ENCODE data around the gene TRABD2B.

The TRABD2B gene

GRCh38 chr1:47903723-47904122, 93.5 kb downstream of the TRABD2B start:
- TF ChIP-seq TAF1 (IDR thresholded peaks at IDR 0.05; ENCODE audit: borderline replicate concordance, insufficient read depth, low read length) (no peak), POLR2AphosphoS5 (IDR thresholded peaks at IDR 0.05; ENCODE audit: low read depth, low read length) (no peak), REST (IDR thresholded peaks at IDR 0.05; ENCODE audit: insufficient read depth in 1 of 2, low read depth in 2 of 2, low read length in 2 of 2) (no peak), SIN3A (IDR thresholded peaks at IDR 0.05; ENCODE audit: borderline replicate concordance, insufficient read depth, low read length) (no peak), FOXP2 (optimal IDR thresholded peaks at IDR 0.05; ENCODE audit: borderline replicate concordance, extremely low read depth, extremely low read length, insufficient read depth) (no peak)

- TF ChIP-seq TAF1 (IDR thresholded peaks at IDR 0.05; ENCODE audit: borderline replicate concordance, insufficient read depth, low read length), result no peak
- no peak for TF ChIP-seq SIN3A (IDR thresholded peaks at IDR 0.05; ENCODE audit: borderline replicate concordance, insufficient read depth, low read length)
- no peak for TF ChIP-seq REST (IDR thresholded peaks at IDR 0.05; ENCODE audit: insufficient read depth in 1 of 2, low read depth in 2 of 2, low read length in 2 of 2)
- TF ChIP-seq FOXP2 (optimal IDR thresholded peaks at IDR 0.05; ENCODE audit: borderline replicate concordance, extremely low read depth, extremely low read length, insufficient read depth), result no peak
- no peak for TF ChIP-seq POLR2AphosphoS5 (IDR thresholded peaks at IDR 0.05; ENCODE audit: low read depth, low read length)
Measured at GRCh38 chr1:47901001-47901575, 96.1 kb downstream of the TRABD2B start.

GRCh38 chr1:47898133-47898845, 98.9 kb downstream of the TRABD2B start:
- TF ChIP-seq POLR2AphosphoS5 (IDR thresholded peaks at IDR 0.05; ENCODE audit: low read depth, low read length) (no peak), SIN3A (IDR thresholded peaks at IDR 0.05; ENCODE audit: borderline replicate concordance, insufficient read depth, low read length) (no peak), FOXP2 (optimal IDR thresholded peaks at IDR 0.05; ENCODE audit: borderline replicate concordance, extremely low read depth, extremely low read length, insufficient read depth) (no peak), REST (IDR thresholded peaks at IDR 0.05; ENCODE audit: insufficient read depth in 1 of 2, low read depth in 2 of 2, low read length in 2 of 2) (no peak), TAF1 (IDR thresholded peaks at IDR 0.05; ENCODE audit: borderline replicate concordance, insufficient read depth, low read length) (no peak)

- TF ChIP-seq REST (IDR thresholded peaks at IDR 0.05; ENCODE audit: insufficient read depth in 1 of 2, low read depth in 2 of 2, low read length in 2 of 2), result no peak
- TF ChIP-seq TAF1 (IDR thresholded peaks at IDR 0.05; ENCODE audit: borderline replicate concordance, insufficient read depth, low read length), result no peak
- no peak for TF ChIP-seq SIN3A (IDR thresholded peaks at IDR 0.05; ENCODE audit: borderline replicate concordance, insufficient read depth, low read length)
- no peak for TF ChIP-seq POLR2AphosphoS5 (IDR thresholded peaks at IDR 0.05; ENCODE audit: low read depth, low read length)
- no peak for TF ChIP-seq FOXP2 (optimal IDR thresholded peaks at IDR 0.05; ENCODE audit: borderline replicate concordance, extremely low read depth, extremely low read length, insufficient read depth)
Measured at GRCh38 chr1:47895279-47896125, 101.7 kb downstream of the TRABD2B start.

Measured in PFSK-1 (cell line).